ENCODE results near the gene FXYD7.
"Not testable (repeated sequence)": the region's sequence is repeated elsewhere in the genome, so short reads cannot be mapped to it uniquely, and the experiment has no call there.

FXYD7 gene

GRCh38 chr19:35143231-35143715, at the start of gene FXYD7:
Gene FXYD7 (plus strand): TSS chr19:35143255. CDS start chr19:35143334, 79 bp downstream.
- no peak for DNase-seq

- no peak for DNase-seq
Observed at GRCh38 chr19:35093430-35093829, 49.6 kb upstream of the FXYD7 start.

GRCh38 chr19:35093941-35094647, 49.0 kb upstream of the FXYD7 start:
- DNase-seq, result no peak

- DNase-seq, result no peak
Observed at GRCh38 chr19:35094656-35095055, 48.4 kb upstream of the FXYD7 start.

GRCh38 chr19:35095667-35096368, 47.2 kb upstream of the FXYD7 start:
- DNase-seq, result no peak

GRCh38 chr19:35098413-35099049, 44.5 kb upstream of the FXYD7 start:
- DNase-seq, result no peak

GRCh38 chr19:35099155-35099896, 43.7 kb upstream of the FXYD7 start:
- DNase-seq, result no peak

GRCh38 chr19:35099897-35100275, 43.2 kb upstream of the FXYD7 start:
- DNase-seq, result no peak

- no peak for DNase-seq
Observed at GRCh38 chr19:35100588-35101533, 42.2 kb upstream of the FXYD7 start.

- not testable (repeated sequence) for DNase-seq
Observed at GRCh38 chr19:35101949-35102348, 41.1 kb upstream of the FXYD7 start.

GRCh38 chr19:35103614-35104013, 39.4 kb upstream of the FXYD7 start:
- not testable (repeated sequence) for DNase-seq

GRCh38 chr19:35104361-35104760, 38.7 kb upstream of the FXYD7 start:
- DNase-seq, result no peak

GRCh38 chr19:35105047-35105410, 38.0 kb upstream of the FXYD7 start:
- DNase-seq, result no peak

- no peak for DNase-seq
Observed at GRCh38 chr19:35105411-35106290, 37.4 kb upstream of the FXYD7 start.

GRCh38 chr19:35106291-35106583, 36.8 kb upstream of the FXYD7 start:
- DNase-seq, result no peak

- no peak for DNase-seq
Observed at GRCh38 chr19:35106898-35107541, 36.0 kb upstream of the FXYD7 start.

- DNase-seq, result no peak
Observed at GRCh38 chr19:35107545-35107944, 35.5 kb upstream of the FXYD7 start.

- DNase-seq, result no peak
Observed at GRCh38 chr19:35108730-35109129, 34.3 kb upstream of the FXYD7 start.

GRCh38 chr19:35109395-35110112, 33.5 kb upstream of the FXYD7 start:
- DNase-seq, result peak; percentile 52

- DNase-seq, result no peak
Observed at GRCh38 chr19:35110974-35111373, 32.1 kb upstream of the FXYD7 start.

All from hematopoietic multipotent progenitor cell treated with erythropoietin and hydrocortisone succinate and interleukin-3 and kit ligand, for 4 days (in vitro differentiated cells).